GM18508 (cell line): Measurements from ENCODE around the gene RPL13A.

ENCODE experiments used
- ATAC-seq: cut with Tn5 transposase; IDR thresholded peaks from one replicate; pipeline ENCODE4 v1.9.1; 2021; ENCODE audit warnings: moderate number of reproducible peaks; ENCODE audit not compliant: insufficient read depth, unreplicated experiment

RPL13A gene

DNA sequence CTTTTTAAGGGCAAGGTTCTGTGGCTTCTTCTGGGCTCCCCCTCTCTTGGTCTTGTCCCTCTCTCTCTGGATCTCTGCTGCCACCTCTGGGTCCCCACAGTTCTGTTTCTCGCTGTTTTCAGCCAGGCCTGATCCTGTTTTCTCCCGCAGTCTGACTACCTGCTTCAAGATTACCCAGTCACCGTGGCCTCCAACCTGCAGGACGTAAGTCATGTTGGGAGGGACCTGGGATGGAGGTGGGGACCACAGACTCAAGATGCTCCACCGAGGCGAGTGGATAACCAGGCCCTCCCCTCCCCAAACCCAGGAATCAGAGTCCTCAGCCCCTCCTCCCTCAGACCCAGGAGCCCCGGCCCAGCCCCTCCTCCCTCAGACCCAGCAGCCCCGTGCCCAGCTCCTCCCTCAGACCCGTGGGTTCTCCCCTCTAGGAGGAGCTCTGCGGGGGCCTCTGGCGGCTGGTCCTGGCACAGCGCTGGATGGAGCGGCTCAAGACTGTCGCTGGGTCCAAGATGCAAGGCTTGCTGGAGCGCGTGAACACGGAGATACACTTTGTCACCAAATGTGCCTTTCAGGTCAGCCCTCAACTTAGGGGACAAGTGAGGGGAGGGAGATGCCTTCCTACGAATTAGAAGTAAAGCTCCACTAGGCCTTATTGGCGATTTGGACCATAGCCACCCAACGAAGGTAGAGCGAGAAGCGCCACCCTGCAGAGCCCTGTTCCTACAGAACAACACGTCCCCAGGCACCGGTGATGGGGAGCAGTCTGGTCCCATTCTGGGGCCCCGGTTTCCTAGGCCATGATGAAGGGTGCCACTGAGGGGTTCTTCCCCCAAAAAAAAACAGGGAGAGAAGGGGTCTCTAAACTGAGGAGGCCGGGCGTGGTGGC, 11.2 kb upstream of the RPL13A start:
- ATAC-seq: no peak

DNA sequence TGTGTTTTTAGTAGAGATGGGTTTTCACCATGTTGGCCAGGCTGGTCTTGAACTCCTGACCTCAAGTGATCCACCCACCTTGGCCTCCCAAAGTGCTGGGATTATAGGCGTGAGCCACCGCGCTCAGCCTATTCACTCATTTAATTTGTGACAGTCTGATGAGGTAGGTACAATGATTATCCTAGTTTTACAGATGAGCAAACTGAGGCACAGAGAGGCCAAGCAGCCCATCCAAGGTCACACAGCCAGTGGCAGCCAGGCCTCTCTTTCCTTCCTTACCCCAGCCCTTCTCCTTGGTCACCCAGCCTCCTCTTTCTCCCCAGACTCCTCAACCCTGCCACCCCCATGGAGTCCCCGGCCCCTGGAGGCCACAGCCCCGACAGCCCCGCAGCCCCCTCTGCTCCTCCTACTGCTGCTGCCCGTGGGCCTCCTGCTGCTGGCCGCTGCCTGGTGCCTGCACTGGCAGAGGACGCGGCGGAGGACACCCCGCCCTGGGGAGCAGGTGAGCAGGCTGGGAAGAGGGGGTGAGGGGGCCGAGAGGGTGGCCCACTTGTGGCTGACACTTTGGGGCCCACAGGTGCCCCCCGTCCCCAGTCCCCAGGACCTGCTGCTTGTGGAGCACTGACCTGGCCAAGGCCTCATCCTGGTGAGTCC, 7.3 kb upstream of the RPL13A start:
- no peak for ATAC-seq

DNA sequence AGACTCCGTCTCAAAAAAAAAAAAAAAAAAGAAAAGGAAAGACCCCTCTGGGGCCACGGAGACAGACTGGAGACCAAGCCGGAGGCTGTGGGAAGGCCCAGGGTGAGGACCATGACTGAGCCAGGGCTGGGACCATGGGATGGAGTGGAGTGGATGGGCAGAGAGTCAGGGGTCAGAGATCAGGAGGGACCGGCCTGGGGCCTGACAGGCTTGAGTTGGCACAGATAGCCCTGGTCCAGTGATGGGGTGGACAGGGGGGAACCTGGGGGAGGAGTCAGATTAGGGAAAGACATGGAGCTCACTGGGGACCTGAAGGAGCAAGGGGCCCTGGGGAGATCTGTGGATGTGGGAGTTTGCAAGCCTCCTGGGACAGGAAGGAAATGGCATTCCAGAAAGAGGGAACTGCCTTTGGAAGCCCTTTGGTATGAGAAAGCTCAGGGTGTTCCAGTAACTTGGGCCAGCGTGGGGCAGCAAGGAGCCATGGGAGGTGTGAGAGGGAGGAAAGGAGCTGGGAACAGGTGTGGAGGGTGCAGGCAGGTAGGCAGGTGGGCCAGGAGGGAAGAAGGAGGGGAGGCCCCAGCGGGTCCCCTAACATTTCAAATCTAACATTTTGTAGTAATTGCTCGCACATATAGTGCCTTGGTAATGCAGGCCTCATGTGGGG, 6.3 kb upstream of the RPL13A start:
- ATAC-seq: no peak

DNA sequence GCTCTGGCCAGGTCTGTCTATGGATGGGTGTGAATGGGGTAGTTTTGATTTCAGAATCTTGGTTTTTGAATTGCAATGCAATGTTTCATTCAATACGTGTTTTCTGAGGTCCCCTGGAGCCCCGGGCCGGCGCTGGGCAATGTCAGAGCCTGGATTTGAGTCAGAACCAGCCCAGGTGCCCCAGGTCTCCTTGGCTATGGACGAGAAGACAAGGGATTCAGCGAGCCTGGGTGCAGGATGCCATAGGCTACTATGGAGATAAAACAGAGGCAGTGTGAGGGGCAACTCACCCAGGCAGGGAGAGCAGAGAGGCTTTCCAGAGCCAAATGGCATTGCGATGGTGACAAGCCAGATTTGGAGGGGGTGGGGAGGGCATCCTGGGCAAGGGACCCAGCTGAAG, 1.2 kb upstream of the RPL13A start:
- ATAC-seq: no peak

DNA sequence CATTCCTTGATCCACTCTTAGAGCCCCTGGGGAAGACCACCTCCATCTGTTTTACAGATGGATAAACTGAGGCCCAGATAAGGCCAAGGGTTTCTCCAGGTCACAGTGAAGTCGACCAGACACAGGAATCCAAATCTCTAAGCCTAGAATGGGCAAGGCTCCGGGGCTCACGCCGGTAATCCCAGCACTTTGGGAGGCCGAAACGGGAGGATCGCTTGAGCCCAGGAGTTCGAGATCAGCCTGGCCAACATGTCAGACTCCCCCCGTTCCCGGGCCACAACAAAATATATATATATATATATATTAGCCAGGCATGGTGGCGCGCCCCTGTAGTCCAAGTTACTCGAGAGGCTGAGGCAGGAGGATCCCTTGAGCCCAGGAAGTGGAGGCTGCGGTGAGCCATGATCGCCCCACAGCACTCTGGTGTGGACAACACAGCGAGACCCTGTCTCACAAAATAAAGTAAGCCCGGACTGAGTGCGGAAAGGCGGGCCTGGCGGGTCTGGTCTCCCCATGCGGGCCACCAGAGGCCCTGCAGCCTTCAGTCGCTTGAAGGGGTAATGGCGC, 615 bp upstream of the RPL13A start:
- no peak for ATAC-seq

DNA sequence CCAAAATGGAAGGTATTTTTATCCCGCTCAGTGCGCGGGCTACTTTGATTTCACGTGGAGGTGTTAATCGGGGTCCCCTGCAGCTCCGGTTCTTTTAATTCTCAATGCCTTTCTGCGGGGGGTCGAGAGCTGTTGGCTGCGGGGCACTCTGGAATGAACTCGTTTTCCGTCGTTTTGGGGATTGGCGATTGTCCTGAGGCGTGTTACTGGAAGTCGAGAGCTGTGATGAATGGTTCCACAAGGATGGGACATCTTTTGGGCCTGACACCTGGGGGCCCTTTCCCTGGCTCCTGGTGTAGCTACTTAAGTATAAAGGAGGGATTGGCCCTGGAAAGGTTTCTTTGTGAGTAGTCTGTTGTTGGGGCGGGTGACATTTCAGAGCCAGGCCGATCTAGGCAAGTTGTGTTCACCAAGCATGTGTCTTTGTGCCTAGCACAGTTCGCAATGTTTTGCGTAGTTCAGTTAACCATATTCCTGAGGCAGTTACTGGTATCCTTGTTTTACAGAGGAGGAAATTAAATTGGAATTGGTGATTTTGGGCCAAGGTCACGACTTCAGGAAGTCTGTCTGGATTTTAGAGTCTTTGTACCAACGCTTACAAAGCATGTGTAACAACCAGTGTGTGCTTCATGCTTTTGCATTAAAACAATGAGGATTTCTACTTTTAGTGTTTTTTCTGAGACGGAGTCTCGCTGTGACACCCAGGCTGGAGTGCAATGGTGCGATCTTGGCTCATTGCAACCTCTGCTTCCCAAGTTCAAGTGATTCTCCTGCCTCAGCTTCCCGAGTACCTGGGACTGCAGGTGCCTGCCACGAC, 846 bp downstream of the RPL13A start:
- no peak for ATAC-seq

DNA sequence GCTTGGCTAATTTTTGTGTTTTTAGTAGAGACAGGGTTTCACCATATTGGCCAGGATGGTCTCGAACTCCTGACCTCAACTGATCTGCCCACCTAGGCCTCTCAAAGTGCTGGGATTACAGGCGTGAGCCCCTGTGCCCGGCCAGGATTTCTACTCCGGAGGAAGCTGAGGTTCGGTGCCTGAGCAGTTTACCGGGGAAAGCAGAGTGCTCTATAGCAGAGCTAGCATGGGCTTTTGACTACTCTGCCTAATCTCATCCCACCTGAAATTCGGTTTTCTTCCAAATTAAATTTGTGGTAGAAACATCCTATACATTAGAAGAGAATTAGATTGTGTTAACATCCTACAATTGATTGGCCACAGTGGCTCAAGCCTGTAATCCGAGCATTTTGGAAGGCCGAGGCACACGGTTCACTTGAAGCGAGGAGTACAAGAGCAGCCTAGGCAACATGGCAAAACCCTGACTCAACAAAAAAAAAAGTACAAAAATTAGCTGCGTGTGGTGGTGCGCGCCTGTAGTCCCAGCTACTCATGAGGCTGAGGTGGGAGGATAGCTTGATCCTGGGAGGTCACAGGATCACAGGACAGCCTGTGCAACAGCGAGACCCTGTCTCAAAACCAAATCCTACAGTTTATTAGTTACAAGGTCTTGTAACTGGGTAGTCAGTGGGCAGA, 1.6 kb downstream of the RPL13A start:
- no peak for ATAC-seq

DNA sequence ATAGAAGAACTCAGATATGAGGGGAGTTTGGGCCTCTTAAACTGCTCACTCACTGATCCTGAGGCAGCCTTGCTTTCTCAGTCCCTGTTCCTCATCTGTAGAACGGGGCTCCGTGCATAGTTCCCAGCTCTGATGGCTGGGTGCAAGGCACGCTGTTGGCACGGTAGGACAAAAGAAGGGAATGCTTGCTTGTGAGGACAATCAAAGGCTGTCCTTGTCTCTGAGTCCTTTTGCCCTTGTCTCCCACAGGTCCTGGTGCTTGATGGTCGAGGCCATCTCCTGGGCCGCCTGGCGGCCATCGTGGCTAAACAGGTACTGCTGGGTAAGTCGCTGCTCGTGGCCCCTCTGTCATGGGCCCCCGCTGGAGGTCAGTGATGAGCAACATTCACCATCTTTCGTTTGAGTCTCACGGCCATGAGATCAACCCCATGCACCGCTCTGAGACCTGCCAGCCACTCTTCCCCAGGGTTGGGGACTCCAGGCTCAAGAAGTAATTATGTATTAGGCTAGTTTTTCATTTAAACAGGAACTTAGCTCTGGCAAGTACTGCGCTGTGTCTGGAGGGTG, 2.3 kb downstream of the RPL13A start:
- no peak for ATAC-seq

DNA sequence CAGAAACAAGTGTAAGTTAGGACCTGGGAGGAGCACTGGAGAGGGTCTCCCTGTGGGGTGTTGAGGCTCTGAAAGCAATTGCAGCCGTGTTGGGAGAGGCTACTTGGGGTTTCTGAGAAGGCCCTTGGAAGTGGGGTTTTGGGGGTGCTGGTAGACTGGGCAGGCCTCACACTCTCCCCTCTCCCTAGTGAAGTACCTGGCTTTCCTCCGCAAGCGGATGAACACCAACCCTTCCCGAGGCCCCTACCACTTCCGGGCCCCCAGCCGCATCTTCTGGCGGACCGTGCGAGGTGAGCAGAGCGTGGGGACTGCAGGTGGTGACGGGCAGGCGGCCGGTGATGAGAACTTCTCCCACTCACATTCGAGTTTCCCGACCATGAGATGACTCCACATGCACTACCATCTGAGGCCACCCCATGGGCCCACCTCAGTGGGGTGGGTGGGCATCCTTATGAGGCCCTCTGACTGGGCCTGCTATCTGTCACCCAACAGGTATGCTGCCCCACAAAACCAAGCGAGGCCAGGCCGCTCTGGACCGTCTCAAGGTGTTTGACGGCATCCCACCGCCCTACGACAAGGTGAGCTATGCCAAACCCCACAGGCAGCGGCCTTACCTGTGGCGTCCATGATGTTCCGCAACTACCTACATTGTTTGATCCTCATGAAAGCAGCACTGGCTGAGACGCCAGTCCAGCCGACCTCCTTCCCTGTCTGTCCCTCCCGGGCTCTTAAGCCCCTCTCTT, 3.0 kb downstream of the RPL13A start:
- no peak for ATAC-seq

DNA sequence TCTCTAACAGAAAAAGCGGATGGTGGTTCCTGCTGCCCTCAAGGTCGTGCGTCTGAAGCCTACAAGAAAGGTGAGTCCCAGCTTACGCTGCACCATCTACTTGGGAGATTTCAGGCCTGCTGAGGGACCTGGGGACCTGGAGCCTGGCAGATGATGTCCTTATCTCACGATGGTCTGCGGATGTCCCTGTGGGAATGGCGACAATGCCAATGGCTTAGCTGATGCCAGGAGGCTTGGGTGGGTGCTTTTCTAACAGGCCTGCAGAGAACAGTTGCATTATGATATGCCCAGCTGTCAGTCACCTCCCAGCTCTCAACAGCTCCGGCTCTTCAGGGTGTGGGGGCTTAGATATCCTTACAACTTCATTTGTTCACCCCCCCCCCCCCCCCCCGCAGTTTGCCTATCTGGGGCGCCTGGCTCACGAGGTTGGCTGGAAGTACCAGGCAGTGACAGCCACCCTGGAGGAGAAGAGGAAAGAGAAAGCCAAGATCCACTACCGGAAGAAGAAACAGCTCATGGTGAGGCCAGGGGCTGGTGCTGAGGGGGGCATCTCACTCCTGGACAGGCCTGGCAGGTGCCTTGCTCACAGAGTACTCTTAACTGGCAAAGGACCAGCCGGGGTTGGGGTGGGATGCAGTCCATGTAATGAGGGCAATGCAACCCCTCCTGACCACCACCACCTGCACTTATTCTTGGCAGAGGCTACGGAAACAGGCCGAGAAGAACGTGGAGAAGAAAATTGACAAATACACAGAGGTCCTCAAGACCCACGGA, 3.8 kb downstream of the RPL13A start:
- no peak for ATAC-seq

DNA sequence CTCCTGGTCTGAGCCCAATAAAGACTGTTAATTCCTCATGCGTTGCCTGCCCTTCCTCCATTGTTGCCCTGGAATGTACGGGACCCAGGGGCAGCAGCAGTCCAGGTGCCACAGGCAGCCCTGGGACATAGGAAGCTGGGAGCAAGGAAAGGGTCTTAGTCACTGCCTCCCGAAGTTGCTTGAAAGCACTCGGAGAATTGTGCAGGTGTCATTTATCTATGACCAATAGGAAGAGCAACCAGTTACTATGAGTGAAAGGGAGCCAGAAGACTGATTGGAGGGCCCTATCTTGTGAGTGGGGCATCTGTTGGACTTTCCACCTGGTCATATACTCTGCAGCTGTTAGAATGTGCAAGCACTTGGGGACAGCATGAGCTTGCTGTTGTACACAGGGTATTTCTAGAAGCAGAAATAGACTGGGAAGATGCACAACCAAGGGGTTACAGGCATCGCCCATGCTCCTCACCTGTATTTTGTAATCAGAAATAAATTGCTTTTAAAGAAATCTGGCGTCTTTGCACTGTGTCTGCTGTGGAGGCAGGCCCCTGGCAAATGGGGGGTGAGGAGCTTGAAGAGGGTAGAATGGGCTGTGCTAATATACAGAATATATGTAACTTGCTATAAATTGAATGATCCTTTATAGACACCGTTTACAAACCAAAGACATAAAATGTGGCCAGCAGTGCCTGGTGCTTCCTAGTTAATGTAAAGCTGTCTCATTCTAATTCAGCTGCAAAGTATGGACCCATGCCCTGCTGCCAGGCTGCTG, 4.6 kb downstream of the RPL13A start:
- ATAC-seq: no peak

DNA sequence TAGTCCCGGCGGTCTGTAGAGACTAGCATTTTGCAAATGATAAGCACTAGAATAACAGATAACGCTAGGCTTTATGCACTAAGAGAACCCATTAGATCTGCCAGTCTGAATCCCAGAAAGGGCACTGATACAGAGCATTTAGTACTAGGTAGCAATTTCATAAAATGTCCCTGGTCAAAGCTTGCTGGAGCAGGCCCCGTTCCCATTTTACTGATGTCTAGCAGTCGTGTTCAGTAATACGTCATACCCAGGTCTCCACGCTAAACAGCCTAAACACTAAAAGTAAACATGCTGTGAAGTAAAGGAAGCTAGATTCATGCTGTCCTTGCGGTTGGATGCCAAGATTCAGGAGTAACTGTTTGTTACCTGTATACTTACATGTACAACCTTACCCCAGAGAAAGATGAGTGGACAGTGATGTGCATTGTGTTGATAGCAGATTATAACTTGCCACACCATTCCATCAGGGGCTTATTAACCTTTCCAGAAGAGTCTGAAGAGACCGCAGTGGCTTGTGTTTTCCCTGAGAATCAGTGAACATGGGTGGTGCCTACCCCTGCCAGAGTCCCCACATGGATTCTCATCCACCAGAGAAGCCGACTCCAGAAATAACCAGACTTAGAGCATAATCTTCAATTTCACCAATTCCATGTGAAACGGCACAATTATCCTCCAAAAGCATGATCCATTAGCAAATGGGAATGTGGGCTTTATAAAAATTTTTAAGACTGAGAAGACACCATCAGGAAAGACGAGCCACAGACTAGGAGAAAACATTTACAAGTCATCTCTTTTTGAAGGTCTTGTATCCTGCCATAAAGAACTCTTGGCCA, 5.4 kb downstream of the RPL13A start:
- no peak for ATAC-seq

DNA sequence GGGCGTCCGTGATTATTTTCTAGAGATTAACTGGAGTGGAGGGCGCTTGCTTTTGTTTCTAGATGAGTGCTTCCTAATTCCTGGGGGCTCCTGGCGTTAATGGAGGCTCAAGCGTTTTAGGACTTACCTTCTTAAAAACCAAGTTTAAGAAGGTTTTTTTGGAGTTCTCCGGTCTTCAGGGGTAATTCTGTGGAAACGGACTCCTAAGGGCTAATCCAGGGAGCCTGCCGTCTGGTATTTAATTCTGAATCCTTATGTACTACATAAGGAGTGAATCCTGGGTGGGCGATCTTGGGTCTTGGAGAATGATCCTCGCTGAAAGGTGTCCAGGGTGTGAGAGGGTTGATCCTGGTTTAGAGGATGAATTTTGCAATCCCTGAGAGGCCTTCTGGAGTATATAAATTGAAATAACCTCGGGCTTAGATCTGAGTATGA, 9.2 kb downstream of the RPL13A start:
- no peak for ATAC-seq

DNA sequence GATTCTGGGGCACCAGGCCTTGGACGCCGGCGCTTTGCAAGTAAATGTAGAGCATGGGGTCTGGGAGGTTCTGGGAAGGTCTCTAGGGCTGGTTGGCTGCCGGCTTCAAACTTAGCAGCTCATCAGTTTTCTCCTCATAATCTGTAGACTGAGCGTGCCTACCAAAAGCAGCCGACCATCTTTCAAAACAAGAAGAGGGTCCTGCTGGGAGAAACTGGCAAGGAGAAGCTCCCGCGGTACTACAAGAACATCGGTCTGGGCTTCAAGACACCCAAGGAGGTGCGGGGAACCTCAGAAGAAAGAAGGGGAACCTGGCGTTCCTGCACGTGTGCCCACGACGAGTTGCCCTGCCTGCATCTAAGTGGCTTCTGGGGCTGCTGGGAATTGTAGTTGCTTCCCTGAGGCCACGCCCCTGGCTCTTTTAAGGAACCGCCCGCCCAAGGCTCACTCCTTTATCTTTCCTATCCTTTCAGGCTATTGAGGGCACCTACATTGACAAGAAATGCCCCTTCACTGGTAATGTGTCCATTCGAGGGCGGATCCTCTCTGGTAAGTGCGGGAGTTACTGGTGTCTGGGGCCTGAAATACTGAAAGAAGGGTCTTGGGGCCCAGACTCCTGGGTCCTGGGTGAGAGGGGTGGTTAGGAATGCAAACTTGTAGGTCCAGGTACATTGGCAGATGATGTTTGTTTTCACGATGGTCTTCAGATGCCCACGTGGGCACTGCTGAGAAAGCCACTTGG, 9.8 kb downstream of the RPL13A start:
- no peak for ATAC-seq

DNA sequence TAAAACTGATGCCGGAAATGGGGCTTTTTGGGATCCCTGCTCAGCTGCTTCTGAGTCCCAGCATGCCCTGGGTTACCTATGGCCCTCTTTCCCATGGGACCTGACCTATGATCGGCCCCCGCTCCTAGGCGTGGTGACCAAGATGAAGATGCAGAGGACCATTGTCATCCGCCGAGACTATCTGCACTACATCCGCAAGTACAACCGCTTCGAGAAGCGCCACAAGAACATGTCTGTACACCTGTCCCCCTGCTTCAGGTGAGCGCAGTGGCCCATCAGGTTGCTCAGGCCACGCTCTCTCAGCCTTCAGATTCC, 10.3 kb downstream of the RPL13A start:
- no peak for ATAC-seq

DNA sequence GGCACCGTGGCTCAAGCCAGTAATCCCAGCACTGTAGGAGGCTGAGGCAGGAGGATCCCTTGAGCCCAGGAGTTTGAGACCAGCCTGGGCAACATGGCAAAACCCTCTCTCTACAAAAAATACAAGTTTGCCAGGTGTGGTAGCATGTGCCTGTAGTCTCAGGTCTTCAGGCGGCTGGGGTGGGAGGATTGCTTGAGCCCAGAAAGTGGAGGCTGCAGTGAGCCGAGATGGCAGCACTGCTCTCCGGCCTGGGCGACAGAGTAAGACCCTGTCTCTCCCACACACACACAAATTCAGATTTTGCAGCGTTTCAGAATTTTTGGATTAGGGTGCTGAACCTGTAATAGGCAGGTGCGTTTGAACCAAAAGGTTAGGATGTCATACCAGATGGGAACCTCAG, 11.1 kb downstream of the RPL13A start:
- no peak for ATAC-seq
